AG04450 (cell line): ENCODE results near the gene PHIP. TPM values are rescaled to one million over a fixed set of nuclear protein-coding genes. Genes with fewer than 3 reads are reported as not detected.
A peak's percentile ranks its signal among the peaks of the same experiment; 100 is the strongest.

Source experiments
- CTCF ChIA-PET: fragments of 300-600, 350-600 bp; formaldehyde crosslinking; extraction: SDS; loops from one replicate; lab custom pipeline; 2022; ENCODE audit warnings: antibody characterized with exemption, inconsistent platforms; lab: Charles Lee
- POLR2A ChIA-PET: fragments of 350-600 bp; formaldehyde crosslinking; extraction: SDS; loops from one replicate; lab custom pipeline; 2021; ENCODE audit warnings: antibody characterized with exemption, inconsistent platforms; lab: Yijun Ruan, JAX
- DNase-seq: peaks from one replicate; pipeline ENCODE4 v3.0.0-alpha.2; 2011; ENCODE audit warnings: low read depth, low spot score
- H3K27ac ChIP-seq: one replicate; pipeline ENCODE4 v1.5.1; 2012; ENCODE audit warnings: low read depth, low read length, control low read depth
- H3K27me3 ChIP-seq: one replicate; pipeline ENCODE4 v1.6.0; 2012; ENCODE audit warnings: low read length; ENCODE audit not compliant: control insufficient read depth, insufficient read depth
- H3K4me3 ChIP-seq: 2 replicates; pipeline ENCODE4 v1.5.1; 2011; ENCODE audit warnings: mild to moderate bottlenecking, low read depth, low read length, control low read depth
- H3K9me3 ChIP-seq: 2 replicates; pipeline ENCODE4 v1.5.1; 2012; ENCODE audit warnings: low read length; ENCODE audit not compliant: control insufficient read depth, insufficient read depth
- polyA minus RNA-seq: library from RNA; depleted of rRNA, polyadenylated mRNA; stranded (reverse); fragments of >200 nt; gene quantifications from 2 replicates; pipeline ENCODE4 v1.2.3, GENCODE V29; 2011; rRNA and poly(A)+ RNA removed
- polyA plus RNA-seq: library from polyadenylated mRNA; depleted of rRNA; stranded (reverse); fragments of >200 nt; gene quantifications from 2 replicates; pipeline ENCODE4 v1.2.3, GENCODE V29; 2011; rRNA removed
- TF ChIP-seq, protein P1 (sequence below): IDR thresholded peaks from 2 replicates; pipeline ENCODE4 v1.5.1; 2011; ENCODE audit warnings: low read depth, low read length, control low read depth, inconsistent platforms

Gene PHIP
- polyA plus RNA-seq = 8.4 and 11.1 TPM in 2 replicates
- polyA minus RNA-seq = 17.4 and 34.8 TPM in 2 replicates

GRCh38 chr6:79078075-79078969 lies at the start of gene PHIP:
PHIP (minus strand) TSS chr6:79078254; CDS start chr6:79078068, 186 bp downstream.
- ChIA-PET CTCF (interaction anchor here (0.6 kb wide), 1 partner anchor 622 kb away, joined by 8 read pairs; no protein-coding TSS in a partner anchor), POLR2A (interaction anchor here (0.5 to 1.6 kb wide), 9 partner anchors 9 to 467 kb away, joined by 3 to 4 read pairs (median 3); partner anchors contain the start of gene LCA5)
- Histone ChIP-seq H3K9me3 (no peaks in the 10 kb centered on the region; the same call in 1 of the 2 replicates), H3K27me3 (no peaks in the 10 kb centered on the region), H3K4me3 (peak within 1 kb of the TSS; percentile 84), H3K27ac (peak within 1 kb of the TSS; percentile 89)
- peak; percentile 97 for DNase-seq
- TF ChIP-seq, protein P1, sequence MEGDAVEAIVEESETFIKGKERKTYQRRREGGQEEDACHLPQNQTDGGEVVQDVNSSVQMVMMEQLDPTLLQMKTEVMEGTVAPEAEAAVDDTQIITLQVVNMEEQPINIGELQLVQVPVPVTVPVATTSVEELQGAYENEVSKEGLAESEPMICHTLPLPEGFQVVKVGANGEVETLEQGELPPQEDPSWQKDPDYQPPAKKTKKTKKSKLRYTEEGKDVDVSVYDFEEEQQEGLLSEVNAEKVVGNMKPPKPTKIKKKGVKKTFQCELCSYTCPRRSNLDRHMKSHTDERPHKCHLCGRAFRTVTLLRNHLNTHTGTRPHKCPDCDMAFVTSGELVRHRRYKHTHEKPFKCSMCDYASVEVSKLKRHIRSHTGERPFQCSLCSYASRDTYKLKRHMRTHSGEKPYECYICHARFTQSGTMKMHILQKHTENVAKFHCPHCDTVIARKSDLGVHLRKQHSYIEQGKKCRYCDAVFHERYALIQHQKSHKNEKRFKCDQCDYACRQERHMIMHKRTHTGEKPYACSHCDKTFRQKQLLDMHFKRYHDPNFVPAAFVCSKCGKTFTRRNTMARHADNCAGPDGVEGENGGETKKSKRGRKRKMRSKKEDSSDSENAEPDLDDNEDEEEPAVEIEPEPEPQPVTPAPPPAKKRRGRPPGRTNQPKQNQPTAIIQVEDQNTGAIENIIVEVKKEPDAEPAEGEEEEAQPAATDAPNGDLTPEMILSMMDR = no peak

DNA sequence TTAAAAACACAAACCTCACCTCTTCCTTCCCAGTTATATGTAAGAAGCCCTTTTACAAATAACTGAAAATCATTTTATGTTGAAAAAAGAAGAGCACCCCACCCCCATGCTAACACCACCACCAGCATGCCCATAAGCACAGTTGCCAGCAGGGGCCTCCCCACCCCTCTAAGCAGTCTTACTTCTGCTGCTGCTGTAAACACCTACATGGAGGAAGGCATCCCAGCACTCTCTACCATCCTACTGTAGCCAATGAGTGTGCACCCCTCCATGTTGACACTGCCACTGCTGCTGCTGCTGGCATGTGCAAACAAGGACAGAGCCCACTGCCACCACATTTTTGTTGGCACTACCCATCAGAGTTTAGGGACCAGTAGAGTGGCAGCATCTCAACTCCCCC lies 49.6 kb upstream of the PHIP start:
- TF ChIP-seq, protein P1 = no peak
- CTCF ChIA-PET = interaction anchor here (0.6 kb wide), 1 partner anchor 62 kb away, joined by 7 read pairs; no protein-coding TSS in a partner anchor
- Histone ChIP-seq H3K27ac (no peak overlapping the region), H3K9me3 (no peaks in the 10 kb centered on the region), H3K27me3 (no peaks in the 10 kb centered on the region), H3K4me3 (no peak overlapping the region)
- DNase-seq = no peak
- POLR2A ChIA-PET = no interaction called here

DNA sequence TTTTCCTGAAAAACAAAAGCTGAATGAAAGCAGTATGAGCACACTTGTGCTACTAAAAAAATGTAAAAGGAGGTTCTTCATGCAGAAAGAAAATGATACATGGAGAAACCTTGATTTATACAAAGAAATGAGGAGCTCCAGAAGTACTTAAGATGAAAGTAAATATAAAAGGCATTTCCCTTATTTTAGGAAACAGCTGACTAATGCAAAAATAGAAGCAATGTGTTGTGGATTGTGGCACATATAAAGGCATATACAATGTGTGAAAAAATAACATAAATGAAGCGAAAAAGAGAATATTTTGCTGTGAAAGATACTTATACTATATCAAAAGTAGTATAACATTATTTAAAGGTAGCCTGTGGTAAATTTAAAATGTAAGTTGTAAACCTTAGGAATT lies 41.2 kb upstream of the PHIP start:
- TF ChIP-seq, protein P1 = no peak
- CTCF ChIA-PET = no interaction called here

GRCh38 chr6:79117752-79118151 lies 39.7 kb upstream of the PHIP start:
- ChIA-PET CTCF (no interaction called here), POLR2A (no interaction called here)
- no peak for DNase-seq
- H3K4me3 ChIP-seq = no peak overlapping the region
- H3K27ac ChIP-seq = no peak overlapping the region
- H3K27me3 ChIP-seq = no peaks in the 10 kb centered on the region
- H3K9me3 ChIP-seq = no peaks in the 10 kb centered on the region
- TF ChIP-seq, protein P1 = no peak

More for the DNA sequence above, 41.2 kb upstream of the PHIP start:
- no peak overlapping the region for H3K27ac ChIP-seq
- no peaks in the 10 kb centered on the region for H3K27me3 ChIP-seq
- DNase-seq = no peak
- POLR2A ChIA-PET = no interaction called here
- no peak overlapping the region for H3K4me3 ChIP-seq
- H3K9me3 ChIP-seq = no peaks in the 10 kb centered on the region
